Measurements from ENCODE around the gene MTF1.

DNA sequence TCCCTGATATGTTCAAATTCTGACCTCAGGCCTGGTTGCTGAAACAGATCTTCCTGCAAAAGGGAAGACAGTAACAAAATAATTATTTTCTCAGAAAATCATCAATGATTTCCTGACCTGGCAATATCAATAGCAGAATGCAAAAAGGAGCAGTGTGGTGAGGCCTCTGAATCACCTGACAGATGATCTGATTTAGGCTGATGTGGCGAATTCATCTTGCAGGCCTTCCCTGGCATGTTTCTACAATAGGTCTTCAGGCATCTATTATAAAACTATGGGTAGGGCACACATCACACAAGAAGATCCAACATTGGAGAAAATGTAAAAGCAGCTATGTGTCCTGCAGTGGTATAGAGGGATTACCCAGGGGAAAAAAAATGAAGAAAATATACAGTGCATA lies 7.1 kb upstream of the MTF1 start:
- TF ChIP-seq, protein P1, sequence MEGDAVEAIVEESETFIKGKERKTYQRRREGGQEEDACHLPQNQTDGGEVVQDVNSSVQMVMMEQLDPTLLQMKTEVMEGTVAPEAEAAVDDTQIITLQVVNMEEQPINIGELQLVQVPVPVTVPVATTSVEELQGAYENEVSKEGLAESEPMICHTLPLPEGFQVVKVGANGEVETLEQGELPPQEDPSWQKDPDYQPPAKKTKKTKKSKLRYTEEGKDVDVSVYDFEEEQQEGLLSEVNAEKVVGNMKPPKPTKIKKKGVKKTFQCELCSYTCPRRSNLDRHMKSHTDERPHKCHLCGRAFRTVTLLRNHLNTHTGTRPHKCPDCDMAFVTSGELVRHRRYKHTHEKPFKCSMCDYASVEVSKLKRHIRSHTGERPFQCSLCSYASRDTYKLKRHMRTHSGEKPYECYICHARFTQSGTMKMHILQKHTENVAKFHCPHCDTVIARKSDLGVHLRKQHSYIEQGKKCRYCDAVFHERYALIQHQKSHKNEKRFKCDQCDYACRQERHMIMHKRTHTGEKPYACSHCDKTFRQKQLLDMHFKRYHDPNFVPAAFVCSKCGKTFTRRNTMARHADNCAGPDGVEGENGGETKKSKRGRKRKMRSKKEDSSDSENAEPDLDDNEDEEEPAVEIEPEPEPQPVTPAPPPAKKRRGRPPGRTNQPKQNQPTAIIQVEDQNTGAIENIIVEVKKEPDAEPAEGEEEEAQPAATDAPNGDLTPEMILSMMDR (IDR thresholded peaks at IDR 0.05), result no peak
- TF ChIP-seq POLR2AphosphoS5 (IDR thresholded peaks at IDR 0.05) (no peak), POLR2A (IDR thresholded peaks at IDR 0.05; ENCODE audit: low read depth) (no peak), EP300 (IDR thresholded peaks at IDR 0.05) (no peak)

Data from esophagus muscularis mucosa (tissue), 4 donors.